ENCODE data around the gene LHX3.
"Not testable (repeated sequence)": the region's sequence is repeated elsewhere in the genome, so short reads cannot be mapped to it uniquely, and the experiment has no call there.

LHX3 gene

GRCh38 chr9:136240941-136241340 lies 36.0 kb upstream of the LHX3 start:
- no peak for DNase-seq

GRCh38 chr9:136239983-136240330 lies 35.0 kb upstream of the LHX3 start:
- no peak for DNase-seq

DNA sequence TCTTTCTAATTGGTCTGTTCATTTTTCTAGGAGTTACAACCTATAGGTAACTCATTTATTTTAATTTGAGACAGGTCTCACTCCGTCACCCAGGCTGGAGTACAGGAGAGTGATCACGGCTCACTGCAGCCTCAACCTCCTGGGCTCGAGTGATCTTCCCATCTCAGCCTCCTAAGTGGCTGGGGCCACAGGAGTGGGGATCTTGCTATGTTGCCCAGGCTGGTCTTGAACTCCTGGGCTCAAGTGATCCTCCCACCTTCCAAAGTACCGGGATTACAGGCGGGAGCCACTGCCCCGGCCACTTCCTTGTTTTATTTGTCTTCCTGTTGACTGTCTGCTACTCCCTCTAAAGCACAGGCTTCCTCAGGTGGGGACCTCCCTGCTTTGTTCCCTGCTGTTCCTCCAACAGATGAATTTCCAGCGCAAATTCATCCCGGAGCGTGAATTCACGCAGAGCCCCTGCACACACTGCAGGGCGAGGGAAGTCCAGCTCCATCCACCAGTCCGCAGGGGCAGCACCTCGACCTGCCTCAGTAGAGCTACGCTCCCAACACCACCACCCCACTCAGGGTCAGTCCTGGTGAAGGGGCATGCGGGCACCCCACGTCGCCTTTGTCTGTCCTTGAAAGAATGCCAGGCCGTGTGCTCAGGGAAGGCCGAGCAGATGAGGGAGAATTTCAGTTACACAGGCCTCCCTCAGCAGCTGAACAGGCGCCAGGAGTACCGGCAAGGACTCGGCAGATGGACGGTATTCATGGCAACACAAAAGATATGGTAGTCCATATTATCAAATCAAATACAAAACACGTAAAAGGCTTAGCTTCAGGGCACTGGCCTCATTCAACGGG lies 34.4 kb upstream of the LHX3 start:
- DNase-seq, result no peak

DNA sequence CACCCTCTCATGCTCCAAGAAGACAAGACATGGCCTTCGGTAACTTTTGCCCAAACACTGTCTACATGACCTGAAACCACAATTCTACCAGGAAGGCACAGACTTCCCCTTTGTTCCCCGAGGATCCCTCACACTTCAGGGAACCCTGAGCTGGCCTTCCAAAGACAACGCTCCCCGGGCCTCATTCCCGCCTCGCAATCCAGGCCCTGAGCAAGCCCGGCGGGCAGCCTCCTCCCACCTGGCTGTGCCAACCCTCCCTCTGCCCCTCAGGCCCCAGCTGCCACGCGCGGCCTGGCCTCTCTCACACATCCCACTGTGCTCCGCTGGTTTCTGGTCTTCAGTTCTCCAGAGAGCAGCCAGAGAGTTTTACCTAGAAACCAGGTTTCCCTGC lies 33.4 kb upstream of the LHX3 start:
- DNase-seq, result no peak

DNA sequence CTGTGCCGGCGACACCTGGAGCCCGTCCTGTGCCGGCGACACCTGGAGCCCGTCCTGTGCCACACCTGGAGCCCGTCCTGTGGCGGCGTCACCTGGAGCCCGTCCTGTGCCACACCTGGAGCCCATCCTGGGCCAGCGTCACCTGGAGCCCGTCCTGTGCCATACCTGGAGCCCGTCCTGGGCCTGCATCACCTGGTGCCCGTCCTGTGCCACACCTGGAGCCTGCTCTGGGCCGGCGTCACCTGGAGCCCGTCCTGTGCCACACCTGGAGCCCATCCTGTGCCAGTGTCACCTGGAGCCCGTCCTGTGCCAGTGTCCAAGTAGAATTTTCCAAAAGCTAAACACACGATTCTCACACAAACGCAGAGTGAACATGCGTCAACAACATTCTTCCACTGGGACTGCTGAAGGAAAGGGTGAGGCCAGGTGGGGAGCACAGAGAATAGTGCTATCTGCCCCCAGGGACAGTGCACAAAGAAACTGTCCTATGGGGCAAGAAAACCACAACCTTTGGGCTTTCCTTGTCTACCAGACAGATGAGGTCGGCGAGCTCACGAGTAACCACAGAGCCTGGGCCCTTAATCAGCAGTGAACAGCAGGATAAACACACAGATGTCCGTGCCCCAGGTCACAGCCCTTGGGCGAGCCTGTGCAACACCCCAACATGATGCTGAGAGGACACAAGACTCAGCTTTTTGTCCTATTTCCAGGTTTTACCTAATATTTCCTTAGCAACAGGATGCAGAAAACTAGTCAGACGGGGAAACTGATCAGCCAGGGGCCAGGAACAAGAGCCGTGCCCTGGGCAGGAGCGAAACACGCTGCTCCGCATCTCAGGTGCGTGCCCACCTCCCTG lies 32.8 kb upstream of the LHX3 start:
- no peak for DNase-seq

GRCh38 chr9:136236471-136237410 lies 31.8 kb upstream of the LHX3 start:
- DNase-seq, result not testable (repeated sequence)

DNA sequence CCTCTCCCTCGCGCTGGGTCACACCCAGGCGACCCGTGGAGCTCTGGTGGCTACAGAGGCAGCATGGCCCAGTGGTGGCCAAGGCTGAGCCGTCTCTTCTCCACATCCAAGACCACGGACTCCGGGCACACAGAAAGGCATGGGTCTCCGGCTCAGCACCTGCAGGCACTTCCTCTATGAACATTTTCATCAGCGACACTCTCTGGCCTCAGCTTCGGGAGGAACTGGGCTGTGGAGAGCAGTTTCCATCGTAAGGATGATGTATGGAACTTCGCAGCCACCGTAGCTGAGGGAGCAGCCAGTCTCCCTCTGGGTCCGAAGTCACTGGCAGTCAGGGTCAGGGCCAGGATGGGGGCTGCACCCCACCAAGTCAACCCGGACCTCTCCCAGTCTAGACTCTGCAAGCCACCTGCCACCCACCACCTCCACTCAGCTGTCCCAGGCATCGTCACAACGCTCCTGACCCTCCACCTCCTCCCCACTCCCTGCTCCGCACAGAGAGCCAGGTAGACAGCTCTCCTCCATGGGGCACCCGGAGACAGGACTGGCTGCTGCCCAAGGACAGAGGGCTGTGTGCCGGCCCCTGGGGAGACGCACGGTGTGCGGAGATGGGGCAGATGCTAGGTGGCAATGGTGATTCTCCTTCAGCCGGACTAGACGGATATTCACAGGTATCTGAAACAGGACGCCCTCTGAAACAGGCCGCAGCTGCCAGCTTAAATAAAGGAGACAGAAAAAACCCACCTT lies 31.0 kb upstream of the LHX3 start:
- no peak for DNase-seq

DNA sequence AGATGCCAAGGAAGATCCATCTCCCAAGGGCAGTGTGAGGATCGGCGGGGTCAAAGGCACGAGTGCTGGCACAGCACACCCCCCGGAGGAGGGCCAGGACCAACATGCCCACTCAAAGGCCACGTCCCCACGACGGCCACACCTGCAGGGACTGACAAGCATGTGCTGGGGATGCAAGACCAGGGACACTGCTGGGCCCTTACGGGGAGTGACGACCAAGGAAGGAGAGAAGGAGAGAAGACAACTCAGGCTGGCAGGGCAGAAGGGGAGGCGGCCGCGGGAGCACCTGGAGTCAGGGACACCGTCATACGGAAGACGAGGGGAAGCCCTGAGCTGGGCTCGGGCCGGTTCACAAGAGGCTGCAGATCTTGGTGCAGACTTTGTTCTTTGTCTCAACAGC lies 30.2 kb upstream of the LHX3 start:
- no peak for DNase-seq

DNA sequence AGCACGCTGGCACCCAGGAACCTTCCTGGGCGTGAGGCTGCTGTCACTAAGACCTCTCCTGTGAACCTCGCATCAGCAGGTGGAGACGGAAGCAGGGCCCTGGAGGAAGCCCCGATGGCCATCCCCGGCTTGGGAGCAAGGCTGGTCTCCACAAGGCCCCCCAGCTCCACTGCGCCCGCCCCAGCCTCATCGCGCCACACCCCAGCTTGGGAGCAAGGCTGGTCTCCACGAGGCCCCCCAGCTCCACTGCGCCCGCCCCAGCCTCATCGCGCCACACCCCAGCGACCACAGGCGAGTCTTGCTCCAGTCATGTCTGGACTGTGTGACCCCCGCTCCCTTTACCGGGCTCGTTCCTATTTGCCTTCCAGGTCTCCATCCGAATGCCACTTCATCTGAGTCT lies 29.7 kb upstream of the LHX3 start:
- DNase-seq, result no peak

GRCh38 chr9:136233868-136234267 lies 28.9 kb upstream of the LHX3 start:
- no peak for DNase-seq

DNA sequence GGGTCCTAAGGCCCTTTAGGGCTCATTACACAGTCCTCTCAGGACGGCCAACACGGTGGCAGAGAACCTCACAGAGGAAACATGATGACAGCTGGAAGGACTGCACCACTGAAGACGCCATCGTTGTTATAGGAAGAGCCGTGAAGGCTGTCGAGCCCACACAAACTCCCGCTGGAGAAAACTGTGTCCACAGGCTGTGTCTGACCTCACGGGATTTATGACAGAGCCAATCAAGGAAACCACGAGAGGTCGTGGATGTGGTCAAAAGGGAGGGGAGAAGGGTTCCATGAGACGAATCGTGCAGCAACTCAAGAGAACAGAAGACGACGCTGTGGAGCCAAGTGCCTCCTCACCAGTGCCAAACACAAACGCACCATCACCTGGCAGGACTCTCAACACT lies 28.5 kb upstream of the LHX3 start:
- no peak for DNase-seq

DNA sequence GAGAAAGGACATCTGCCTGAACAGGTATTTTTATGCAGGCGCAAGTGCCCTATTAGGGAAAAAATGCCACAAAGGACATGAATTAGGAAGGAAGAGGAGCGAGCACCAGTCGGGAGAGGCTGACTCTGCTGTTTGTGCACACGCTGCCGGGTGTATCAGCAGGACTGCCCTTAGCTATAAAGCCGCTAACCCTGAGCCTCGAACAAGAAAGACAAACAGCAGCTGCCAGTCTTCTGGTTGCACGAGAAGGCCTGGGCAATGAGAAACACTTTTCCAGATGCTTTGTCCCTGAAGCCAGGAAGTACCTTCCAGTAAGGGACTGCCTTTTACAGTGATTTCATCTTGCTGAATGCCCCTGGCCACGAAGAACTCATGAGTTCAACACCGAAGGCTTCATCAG lies 28.0 kb upstream of the LHX3 start:
- no peak for DNase-seq

DNA sequence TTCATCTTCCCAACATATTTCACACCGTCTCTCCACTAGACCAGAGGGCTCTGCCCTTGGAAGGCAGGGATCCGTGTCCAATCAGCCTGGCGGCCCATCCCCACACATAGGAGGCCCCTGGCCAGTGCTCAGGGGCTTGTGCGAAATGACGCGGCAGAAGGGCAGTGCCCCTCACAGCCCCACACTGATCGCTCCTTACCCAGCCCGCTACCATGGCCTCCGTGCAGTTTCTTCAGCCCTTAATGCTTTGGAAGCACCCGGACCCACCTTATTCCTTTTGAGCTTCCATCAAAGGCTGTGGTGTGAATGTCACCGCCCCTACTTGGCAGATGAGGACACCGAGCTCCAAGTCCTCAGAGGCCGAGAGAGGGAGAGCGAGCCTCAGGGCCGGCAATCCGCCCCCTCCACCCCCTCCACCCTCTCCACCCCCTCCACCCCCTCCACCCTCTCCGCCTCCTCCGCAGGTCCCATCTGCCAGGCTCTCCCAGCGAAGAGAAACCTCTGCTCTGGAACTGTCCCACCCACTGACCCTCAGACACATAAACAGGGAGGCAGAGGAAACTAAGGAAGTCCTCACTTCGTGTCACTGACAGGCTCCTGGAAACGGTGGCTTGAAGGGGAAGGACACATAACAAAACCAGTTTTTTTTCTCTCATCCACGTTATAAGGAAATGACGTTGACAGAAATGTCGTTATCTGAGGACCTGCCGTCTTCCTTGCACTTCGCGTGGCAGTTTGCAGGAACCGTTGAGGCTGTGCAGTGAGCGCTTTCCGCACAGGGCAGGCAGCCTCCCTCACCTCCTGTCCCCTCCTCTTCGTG lies 26.8 kb upstream of the LHX3 start:
- DNase-seq, result no peak

- DNase-seq, result no peak
Measured at GRCh38 chr9:136230773-136231172, 25.8 kb upstream of the LHX3 start.

GRCh38 chr9:136230365-136230764 lies 25.4 kb upstream of the LHX3 start:
- no peak for DNase-seq

DNA sequence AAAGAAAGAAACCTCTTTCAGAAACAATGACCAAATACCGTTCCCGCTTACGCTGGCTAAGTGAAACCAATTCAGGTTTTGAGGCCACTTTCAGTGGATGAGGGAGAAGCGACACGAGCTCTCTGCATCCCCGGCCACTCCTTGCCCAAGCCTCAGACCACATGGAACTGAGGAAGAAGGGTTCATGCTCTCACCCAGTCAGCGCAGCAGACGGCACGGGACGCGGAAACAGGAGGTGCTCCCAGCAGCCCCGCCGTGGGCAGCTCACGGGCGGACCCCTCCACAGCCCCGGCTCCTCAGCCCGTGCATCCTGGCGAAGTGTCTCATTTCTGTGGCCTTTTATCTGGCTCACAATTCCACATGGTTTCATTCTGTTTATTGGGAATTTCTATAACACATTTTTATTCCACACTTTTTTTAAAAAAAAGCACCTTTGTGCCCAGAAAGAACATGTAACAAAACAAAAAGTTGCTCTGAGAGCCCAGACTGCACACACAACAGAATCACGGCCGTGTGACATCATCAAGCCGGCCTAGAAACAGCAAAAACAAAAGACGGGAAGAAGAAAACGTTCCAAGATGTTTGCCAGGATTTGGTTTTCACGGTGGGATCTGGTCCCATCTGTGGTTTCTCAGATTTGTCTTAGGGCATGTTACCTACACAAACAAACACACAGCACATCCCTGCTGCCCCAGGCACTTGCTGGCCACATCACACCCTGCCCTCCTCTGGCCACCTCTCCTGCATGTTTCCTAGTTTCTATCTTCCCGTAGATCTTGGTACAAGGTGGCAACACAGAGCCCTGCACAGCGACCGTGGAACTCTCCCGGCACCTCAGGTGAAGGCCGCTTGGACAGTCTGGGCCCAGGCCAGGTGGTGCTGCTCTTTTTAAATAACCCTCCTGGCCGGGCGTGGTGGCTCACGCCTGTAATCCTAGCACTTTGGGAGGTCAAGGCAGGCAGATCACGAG lies 24.5 kb upstream of the LHX3 start:
- no peak for DNase-seq

GRCh38 chr9:136228107-136228875 lies 23.4 kb upstream of the LHX3 start:
- peak; percentile 67 for DNase-seq

- no peak for DNase-seq
Measured at GRCh38 chr9:136226680-136227407, 21.9 kb upstream of the LHX3 start.
